Ectodermal cell (in vitro differentiated cells): ENCODE data around the gene RXFP3.

Experiments used
- H3K27ac ChIP-seq: 2 replicates; pipeline ENCODE4 v1.7.0; 2013; ENCODE audit warnings: mild to moderate bottlenecking, low read depth, low read length; ENCODE audit not compliant: insufficient read depth, poor library complexity, severe bottlenecking
- H3K27me3 ChIP-seq: 2 replicates; pipeline ENCODE4 v1.7.0; 2013; ENCODE audit warnings: mild to moderate bottlenecking, low read length; ENCODE audit not compliant: insufficient read depth, control insufficient read depth, poor library complexity, severe bottlenecking
- H3K36me3 ChIP-seq: one replicate; pipeline ENCODE4 v1.7.0; 2013; ENCODE audit warnings: low read length; ENCODE audit not compliant: control insufficient read depth, insufficient read depth
- H3K4me1 ChIP-seq: one replicate; pipeline ENCODE4 v1.7.0; 2013; ENCODE audit warnings: low read length; ENCODE audit not compliant: control insufficient read depth, insufficient read depth
- H3K4me3 ChIP-seq: 2 replicates; pipeline ENCODE4 v1.7.0; 2013; ENCODE audit warnings: low read depth, low read length, control low read depth; ENCODE audit not compliant: insufficient read depth
- H3K9me3 ChIP-seq: 2 replicates; pipeline ENCODE4 v1.7.0; 2013; ENCODE audit warnings: mild to moderate bottlenecking, low read length, moderate library complexity; ENCODE audit not compliant: control insufficient read depth
- WGBS, 2 experiments: methylation state at CpG; one replicate each; pipeline ENCODE4 v1.1.7; 2013; ENCODE audit warnings: missing lambda C conversion rate in 2 of 2; 5-methylcytosine and 5-hydroxymethylcytosine counted together

RXFP3 gene

GRCh38 chr5:33980030-33980429 lies 43.8 kb downstream of the RXFP3 start:
- no peak overlapping the region for H3K27ac ChIP-seq
- peaks cover 6% of the 10 kb centered on the region for H3K4me1 ChIP-seq
- H3K36me3 ChIP-seq: no peaks in the 10 kb centered on the region
- no peaks in the 10 kb centered on the region for H3K9me3 ChIP-seq
- no peak overlapping the region for H3K4me3 ChIP-seq
- WGBS, 2 experiments: 94 to 98% methylated on average over 3 of the region's 3 CpGs
- no peaks in the 10 kb centered on the region for H3K27me3 ChIP-seq

DNA sequence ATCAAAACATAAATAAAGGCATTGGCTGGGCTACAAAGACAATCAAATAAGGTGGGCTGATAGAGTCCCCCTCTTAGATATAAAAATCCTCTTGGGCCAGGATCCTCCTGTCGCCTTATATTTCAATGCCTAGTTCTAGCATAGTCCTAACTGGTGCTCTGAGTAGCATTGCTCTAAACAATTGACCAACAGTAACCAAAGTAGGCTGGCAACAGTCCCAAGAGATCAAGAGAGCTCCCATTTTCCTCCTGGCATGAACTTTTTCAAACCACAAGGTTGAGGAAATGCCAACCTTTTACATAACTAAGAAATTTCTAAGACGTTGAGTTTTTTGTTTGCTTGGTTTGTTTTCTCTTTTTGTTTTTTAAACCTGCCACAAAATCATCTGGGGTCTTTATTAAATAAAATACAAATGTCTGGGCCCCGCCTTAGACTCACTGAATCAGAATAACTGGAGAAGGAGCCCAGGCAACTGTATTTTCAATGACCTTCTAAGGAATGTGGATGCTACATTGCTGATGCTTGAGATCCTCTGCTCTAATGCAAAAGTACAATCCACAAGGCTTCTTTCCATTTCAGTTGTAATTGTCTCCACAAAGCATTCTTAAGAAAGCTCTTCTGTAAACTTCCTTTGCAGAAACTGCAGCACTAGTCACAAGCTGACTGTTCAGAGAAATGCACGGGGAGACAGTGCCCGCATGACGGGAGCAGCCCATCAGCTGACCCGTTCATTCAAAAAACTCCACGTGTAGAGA lies 45.4 kb downstream of the RXFP3 start:
- no peaks in the 10 kb centered on the region for H3K36me3 ChIP-seq
- no peaks in the 10 kb centered on the region for H3K27me3 ChIP-seq
- no peak overlapping the region for H3K27ac ChIP-seq
- H3K4me1 ChIP-seq: no peaks in the 10 kb centered on the region
- no peaks in the 10 kb centered on the region for H3K9me3 ChIP-seq
- 91% methylated on average over 7 to 8 of the region's 8 CpGs for WGBS, 2 experiments
- no peak overlapping the region for H3K4me3 ChIP-seq

DNA sequence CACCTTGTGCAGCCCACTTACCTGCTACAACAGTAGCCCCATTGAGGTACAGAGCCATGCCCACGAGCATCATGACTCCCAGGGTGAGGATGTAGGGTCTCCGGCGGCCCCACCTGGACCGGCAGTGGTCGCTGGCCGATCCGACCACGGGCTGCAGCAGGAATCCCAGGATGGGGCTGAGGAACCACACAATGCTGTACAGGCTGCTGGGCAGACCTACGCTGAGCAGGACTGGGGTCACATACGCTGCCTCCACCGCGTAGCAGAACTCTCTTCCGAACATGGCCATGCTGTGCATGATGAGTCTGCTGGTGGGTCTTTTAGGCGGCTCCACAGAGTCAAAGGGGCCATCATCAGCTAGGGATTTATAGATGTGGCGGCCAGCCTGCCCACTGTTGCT lies 48.0 kb downstream of the RXFP3 start:
- Histone ChIP-seq H3K4me1 (no peaks in the 10 kb centered on the region), H3K27ac (no peak overlapping the region), H3K4me3 (no peak overlapping the region), H3K27me3 (no peaks in the 10 kb centered on the region), H3K36me3 (peaks cover 13% of the 10 kb centered on the region), H3K9me3 (no peaks in the 10 kb centered on the region)
- WGBS, 2 experiments: 95 to 96% methylated on average over 15 of the region's 15 CpGs

DNA sequence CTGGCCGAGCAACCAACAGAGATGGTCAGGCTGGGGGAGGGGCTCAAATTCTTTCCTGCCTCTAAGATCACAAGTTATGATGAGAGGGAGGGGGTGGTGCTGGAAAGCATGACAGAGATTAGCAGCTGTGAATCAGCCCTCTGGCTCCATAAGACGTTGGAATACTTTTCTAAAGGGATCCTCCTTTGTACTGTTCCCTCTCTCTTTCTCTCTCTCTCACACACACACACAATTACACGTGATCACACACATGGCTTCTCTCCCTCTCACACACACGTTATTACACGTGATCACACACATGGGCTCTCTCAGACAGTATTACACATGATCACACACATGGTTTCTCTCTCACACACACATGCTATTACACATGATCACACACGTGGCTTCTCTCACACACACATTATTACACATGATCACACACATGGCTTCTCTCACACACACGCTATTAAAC lies 48.5 kb downstream of the RXFP3 start, which contains the start of gene SLC45A2:
Gene SLC45A2, minus strand, starts transcription at position 23 of the 454 bp plus-strand sequence. CDS start 110 bp downstream, outside the sequence.
- no peaks in the 10 kb centered on the region for H3K9me3 ChIP-seq
- no peaks in the 10 kb centered on the region for H3K4me1 ChIP-seq
- no peaks in the 10 kb centered on the region for H3K27me3 ChIP-seq
- WGBS, 2 experiments: 88 to 90% methylated on average over 7 of the region's 7 CpGs
- H3K4me3 ChIP-seq: no peak within 1 kb of the TSS
- no peak within 1 kb of the TSS for H3K27ac ChIP-seq
- peaks cover 13% of the 10 kb centered on the region for H3K36me3 ChIP-seq

- Histone ChIP-seq H3K4me3 (no peak overlapping the region), H3K9me3 (no peaks in the 10 kb centered on the region)
- WGBS, 2 experiments: 93 to 95% methylated on average over 6 of the region's 6 CpGs
Measured at GRCh38 chr5:33985447-33985846, 49.3 kb downstream of the RXFP3 start.

More at GRCh38 chr5:33985447-33985846, 49.3 kb downstream of the RXFP3 start:
- H3K4me1 ChIP-seq: no peaks in the 10 kb centered on the region
- no peak overlapping the region for H3K27ac ChIP-seq
- no peaks in the 10 kb centered on the region for H3K27me3 ChIP-seq
- H3K36me3 ChIP-seq: peaks cover 13% of the 10 kb centered on the region
